GM12801 (cell line): ENCODE measurements around the gene CAMK1D.

Experiments used
- TF ChIP-seq, protein P1 (sequence below): IDR thresholded peaks from one replicate; pipeline ENCODE4 v1.5.1; 2011; ENCODE audit warnings: control low read depth; ENCODE audit not compliant: insufficient read length; ENCODE audit errors: extremely low read depth

CAMK1D gene

DNA sequence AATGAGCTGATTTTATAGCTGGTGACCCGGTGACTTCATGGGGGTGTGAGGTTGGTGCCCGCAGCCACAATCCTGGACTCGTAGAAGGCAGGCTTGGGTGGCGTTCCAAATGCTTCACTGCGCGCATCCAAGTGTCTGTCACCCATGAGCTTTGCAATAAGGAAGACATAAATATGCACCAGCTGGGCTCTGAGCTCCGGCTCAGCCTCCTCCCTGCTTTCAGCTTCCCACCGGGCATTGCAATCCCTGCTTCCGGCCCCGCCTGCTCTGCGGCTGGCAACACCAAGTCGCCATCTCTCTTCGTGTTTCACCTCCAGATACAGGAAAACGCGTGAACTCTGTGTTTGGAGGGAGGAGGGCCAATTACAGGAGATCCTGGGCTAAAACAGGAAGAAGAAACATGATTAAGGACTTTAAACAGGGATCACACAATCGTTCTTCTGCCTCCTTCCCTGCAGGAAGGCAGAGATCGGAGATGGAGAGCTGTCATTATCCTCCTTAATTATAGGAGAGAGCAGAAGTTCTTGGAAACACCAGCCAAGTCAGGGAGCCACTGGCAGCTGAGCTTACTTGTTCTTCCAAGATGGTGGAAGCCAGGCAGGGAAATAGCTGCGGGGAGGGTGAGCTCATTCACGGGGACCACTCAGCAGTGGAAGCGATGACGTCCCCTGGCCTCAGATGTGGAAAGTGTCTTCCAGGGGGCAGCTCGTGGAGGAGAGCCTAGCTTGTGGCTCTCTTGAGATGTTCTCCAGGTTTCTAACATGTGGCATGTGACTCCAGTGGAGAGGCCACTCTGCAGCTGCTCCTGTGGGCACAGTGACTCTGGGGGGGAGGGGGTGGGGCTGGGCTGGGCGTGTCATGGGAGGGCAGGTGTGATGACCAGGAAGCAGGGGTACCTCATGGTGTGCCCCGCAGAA lies 134.9 kb downstream of the CAMK1D start:
- TF ChIP-seq, protein P1, sequence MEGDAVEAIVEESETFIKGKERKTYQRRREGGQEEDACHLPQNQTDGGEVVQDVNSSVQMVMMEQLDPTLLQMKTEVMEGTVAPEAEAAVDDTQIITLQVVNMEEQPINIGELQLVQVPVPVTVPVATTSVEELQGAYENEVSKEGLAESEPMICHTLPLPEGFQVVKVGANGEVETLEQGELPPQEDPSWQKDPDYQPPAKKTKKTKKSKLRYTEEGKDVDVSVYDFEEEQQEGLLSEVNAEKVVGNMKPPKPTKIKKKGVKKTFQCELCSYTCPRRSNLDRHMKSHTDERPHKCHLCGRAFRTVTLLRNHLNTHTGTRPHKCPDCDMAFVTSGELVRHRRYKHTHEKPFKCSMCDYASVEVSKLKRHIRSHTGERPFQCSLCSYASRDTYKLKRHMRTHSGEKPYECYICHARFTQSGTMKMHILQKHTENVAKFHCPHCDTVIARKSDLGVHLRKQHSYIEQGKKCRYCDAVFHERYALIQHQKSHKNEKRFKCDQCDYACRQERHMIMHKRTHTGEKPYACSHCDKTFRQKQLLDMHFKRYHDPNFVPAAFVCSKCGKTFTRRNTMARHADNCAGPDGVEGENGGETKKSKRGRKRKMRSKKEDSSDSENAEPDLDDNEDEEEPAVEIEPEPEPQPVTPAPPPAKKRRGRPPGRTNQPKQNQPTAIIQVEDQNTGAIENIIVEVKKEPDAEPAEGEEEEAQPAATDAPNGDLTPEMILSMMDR: no peak

DNA sequence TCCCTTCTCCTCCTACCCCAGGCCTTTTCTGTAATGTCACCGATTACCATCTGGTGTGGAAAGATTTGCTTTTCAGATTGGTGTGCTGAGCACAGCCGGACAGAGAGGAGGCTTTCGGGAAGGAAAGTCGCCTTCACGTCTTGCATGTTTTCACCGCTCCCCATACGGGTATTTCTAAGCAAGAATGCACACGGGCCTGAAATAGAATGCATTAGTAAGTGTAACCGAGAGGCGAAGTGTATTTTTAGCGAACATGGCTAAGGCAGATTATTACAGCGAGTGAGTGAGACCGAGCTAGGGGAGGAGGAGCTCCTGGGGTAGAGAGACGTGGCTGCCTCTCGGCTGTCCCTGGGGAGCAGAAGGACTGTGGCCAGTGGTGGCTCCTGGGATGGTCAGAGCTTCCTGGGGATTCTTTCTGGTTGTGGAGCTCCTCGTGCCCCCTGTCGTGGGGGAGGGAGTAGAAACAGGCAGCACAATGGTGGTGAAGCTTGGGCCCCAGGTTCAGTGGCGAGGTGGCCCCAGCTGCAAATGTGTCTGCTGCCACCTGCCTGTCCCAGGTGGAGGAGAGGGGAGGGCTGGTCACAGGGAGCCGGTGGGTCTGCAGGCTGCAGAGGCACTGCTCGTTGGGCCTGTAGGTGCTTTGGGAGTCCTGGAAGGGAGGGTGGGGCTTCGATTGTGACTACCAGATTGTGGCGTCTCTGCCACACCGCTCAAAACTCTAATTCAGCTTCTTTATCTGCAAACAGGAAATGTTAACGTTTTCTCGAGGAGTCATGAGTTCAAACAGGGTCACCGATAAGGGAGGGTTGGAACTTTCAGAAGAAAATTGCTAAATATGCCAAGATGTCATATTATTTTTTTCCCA lies 135.8 kb downstream of the CAMK1D start:
- TF ChIP-seq, protein P1: no peak

DNA sequence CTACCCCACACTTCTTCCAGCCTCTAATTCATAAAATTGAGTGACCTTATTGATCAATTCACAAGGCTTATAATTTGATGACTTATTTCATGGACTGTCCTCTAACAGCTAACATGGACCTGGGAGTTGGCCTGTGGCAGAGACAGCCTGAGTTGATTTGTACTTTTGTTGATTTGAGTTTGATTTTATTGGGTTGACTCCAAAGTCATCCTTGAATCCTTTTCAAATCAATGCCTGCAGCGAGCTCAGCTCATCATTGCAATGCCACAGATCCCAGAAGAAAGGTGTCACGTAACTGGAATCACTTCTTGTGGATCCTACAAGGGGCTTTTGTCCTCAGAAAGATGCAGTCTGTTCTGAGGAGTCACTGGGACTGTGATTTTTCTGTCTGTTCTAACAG lies 138.0 kb downstream of the CAMK1D start:
- TF ChIP-seq, protein P1: no peak

DNA sequence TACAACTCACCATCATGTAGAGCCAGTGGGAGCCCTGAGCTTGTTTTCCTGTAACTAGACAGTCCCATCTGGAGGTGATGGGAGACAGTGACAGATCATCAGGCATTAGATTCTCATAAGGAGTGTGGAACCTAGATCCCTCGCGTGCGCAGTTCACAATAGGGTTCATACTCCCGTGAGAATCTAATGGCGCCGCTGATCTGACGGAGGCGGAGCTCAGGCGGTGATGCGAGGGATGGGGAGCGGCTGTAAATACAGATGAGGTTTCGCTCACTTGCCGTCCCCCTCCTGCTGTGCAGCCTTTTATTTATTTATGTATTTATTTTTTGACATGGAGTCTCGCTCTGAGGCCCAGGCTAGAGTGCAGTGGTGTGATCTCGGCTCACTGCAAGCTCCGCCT lies 139.3 kb downstream of the CAMK1D start:
- TF ChIP-seq, protein P1: no peak

DNA sequence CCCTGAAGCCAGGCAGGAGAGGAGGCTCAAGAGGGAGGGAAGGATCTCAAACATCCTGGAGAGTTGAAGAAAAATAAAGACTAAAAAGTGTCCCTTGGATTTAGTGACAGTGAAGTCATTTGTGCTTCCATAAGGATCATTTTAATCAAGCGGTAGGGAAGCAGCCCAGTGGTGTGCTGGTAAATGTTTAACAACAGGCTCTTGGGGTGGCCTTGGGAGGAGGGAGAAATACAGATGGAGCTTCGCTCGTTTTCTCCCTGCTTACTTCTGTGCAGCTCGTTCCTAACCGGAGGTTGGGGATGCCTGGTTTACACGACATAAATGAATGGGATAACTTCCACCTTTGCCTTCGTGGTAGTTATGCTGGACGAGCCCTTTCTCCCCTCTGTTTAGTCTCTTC lies 140.0 kb downstream of the CAMK1D start:
- TF ChIP-seq, protein P1: no peak

DNA sequence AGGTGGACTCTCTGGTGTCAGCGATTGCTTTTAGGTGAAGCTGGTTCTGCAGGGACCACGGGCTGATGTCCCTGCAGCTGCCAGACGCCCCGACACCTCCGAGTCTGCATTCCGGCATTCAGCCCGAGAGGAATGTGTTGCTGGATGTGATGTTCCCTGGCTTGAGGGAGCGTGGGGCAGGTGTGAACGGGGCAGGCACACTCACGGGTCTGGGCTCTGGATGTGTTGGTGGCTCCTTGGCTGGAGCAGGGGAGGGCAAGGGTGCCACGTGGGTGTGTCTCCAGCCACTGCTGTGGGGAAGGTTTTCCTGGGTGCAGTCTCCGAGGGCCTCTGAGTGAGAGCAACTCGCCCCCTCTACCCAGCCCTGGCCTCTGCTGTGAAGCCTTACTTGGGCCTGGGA lies 140.5 kb downstream of the CAMK1D start:
- TF ChIP-seq, protein P1: no peak

DNA sequence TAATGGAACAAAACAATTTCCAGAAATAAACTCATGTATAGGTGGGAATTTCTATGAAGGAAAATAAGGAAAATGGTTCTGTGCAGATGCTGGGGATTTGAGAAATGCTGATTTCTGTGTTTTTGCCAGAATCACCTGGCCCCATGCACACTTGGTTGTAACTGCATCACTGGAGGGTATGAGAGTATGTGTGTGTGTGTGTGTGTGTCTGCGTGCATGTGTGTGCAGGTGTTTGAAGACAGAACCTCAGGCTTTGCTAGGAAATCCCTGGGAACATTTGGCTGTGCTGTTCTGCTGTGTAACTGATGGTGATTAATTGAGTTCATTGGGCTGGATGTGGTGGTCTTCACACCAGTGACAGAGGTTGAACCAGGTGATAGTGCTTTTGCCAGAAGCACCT lies 141.6 kb downstream of the CAMK1D start:
- TF ChIP-seq, protein P1: no peak
